Occipital lobe (tissue), 2 donors: ENCODE measurements around the gene PLEKHH3. TPM values are rescaled to one million over a fixed set of nuclear protein-coding genes. Genes with fewer than 3 reads are reported as not detected.
"Not testable (repeated sequence)": the region's sequence is repeated elsewhere in the genome, so short reads cannot be mapped to it uniquely, and the experiment has no call there.

Experiments used
- DNase-seq: peaks from one replicate; lab custom pipeline; 2025; lab: John Stamatoyannopoulos, UW
- total RNA-seq: library from RNA; depleted of rRNA; stranded (reverse); fragments of >200 nt; gene quantifications from one replicate; pipeline ENCODE4 v1.2.3, GENCODE V29; 2014

Gene PLEKHH3
- total RNA-seq, 1 donor from 2014 or later, result 2.8 TPM

DNA sequence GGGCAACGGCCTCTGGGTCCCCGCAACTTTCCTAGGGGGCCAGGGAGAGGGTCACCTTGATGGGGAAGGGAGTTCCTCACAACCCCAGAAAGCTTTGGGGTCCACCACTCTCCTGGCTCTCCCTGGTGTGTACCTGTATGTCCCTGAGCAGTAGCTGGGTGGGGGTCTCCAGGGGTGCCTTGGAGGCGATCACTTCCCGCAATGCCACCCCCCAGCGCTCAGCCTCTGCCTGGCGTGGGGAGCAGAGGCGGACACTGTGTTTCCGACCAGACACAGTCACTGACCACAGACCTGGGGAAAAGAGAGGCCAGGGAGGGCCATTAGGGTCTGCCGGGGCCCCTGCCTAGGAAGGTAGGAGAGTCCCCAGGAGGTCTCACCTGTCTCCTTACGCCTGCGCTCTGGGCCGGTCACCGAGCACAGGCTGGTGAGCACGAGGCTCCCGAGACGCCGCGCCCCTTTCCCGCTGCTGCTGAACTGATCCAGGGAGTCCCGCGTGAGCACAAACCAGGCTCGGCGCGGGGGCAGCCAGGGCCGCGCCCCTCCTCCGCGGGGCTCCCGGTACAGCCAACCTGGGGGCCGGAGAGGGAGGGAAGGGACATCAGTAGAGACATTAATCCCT lies 3.4 kb downstream of the PLEKHH3 start:
- DNase-seq, result no peak

DNA sequence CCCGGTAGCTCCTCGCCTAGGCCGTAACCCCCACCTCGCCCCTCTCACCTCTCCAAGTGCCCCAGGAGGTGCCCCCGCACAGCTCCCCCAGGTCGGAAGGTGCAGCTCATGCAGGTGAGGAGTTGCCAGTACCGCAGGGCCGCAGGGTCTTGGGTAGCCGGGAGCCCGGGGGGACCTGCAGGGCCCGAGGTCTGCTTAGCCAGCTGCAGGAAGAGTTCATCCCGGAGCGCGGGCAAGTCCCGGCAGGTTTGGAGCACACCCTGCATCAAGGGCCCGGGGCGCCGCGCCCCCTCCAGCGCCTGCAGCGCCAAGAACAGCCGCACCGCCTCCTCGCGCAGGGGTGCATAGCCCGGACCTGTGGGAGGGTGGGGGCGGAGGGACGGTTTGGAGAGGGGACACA lies 4.8 kb downstream of the PLEKHH3 start:
- no peak for DNase-seq

DNA sequence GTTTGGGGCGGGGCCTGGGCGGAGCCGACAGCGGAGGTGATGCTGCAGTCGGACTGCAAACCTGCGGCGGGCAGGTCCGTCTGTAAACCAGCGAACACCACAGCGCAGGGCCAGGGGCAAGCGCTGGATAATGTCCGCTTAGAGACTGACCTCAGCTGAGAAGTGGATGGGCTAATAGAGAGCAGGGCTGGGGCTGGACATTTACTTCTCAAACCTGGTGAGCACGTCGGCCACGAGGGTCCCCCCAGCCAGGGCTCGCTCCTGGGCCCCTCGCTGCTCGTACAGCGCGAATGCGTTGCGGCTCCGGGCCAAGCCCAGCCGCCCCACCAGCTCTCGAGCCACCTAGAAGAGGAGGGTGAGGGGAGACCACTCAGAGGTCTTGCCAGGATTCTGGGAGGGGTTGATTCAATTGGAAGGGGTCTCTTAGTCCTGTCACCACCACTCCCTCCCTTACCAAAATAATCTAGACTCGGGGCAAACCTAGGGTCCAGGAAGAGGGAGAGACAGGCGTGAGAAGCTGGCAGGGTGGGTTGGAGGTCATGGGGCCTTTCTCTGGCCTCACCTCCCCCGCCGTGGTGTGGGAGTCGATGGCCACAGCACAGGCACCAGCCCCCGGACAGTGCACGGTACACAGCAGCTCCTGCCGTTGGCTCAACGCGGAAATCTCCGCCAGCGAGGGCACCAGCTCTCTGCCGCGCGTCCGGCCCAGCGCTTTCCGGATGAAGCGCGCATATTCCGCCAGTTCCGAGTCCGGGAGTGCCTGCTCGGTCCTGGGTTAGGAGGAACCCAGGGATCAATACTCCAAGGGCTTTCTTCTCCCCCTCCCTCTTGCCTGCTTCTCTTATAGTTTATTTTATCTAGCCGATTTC lies 5.8 kb downstream of the PLEKHH3 start:
- no peak for DNase-seq

DNA sequence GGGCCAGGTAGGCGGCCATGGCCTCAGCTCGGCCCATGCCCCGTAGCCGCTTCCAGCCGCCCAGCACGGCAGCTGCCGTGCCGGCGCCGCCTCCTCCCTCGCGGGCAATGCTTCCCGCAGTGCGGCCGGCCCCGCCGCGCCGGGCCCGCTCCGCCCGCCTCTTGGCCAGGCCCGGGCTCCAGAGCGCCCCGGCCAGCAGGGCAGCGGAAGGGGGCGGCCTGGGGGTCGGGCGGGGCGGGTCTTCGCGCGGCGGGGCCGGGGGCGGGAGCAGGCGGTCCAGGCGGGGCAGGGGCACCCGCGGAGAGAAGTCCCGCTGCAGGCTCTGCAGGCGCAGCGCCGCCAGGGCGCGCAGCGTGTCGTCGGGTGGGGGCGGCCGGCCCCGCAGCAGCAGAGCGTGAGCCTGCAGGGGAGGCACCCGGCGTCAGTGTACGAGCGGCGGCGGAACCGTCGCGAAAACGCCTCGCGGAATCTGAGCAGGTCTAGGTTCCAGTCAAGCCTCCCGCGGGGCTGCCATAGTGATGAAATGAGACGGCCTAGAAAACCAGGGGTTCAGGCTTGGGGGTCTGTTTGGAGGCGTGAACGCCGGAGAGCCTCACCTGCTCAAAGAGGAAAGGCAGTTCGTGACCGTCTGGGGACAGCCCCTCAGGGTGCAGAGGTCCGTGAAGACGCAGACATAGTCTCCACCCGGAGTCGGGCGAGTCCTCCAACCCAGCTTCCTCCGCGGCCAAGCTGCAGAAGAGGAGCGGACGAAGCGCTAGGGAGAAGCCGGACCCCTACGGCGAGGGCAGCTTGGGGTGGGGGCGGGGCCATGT lies 6.6 kb downstream of the PLEKHH3 start:
- no peak for DNase-seq

DNA sequence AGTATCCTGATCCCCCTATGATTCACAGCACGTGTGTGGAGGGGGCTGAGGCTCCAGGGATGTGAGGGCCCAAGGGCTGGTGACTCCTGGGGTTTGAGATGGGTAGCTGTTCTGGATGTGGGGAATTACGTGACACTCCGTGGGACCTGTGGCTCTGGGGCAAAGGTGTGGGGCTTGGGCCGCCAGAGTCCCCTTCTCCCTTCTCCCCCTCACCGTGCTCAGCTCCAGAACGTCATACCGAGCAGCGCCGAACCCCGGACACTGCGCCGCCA lies 7.2 kb downstream of the PLEKHH3 start:
- DNase-seq, result no peak

DNA sequence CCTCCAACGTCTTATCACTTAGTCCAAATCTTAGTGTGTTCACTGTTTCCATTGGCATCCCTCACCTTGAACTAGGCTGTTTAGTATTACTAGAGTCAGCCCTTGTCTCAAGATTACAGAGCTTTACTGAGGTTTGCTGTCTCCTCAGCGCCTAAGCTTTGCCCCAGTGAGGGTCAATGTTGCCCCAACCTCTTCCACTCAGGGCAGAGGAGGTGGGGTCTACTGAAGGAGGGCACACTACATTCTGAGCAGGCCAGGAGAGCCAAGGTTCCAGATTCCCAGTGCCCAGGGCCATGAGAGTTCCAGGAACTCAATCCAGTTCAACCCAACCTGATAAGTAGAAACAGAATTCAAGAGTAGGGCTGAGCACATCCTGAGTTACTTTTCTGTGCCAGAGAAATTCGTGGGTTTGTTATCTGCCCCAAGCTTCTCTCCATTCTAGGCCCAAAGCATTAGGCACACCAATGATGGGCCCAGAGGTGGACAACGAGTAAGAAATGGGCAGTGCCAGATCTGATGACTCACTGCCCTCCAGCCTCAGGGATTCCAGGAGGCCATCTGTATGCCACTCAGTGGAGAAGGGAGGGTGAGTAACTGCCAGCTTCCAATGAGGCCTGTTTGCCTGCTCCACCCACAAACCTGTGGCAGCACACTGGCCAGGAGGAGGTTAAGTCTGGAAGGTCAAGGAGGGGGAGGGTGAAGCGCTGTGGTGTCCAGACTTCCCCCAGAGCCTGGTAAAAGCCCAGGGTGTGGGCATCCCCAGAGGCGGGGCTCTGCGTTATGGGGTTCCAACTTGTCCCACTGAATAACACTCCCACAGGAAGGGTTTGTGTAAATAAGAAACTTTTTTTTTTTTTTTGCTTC lies 9.5 kb downstream of the PLEKHH3 start:
- no peak for DNase-seq

DNA sequence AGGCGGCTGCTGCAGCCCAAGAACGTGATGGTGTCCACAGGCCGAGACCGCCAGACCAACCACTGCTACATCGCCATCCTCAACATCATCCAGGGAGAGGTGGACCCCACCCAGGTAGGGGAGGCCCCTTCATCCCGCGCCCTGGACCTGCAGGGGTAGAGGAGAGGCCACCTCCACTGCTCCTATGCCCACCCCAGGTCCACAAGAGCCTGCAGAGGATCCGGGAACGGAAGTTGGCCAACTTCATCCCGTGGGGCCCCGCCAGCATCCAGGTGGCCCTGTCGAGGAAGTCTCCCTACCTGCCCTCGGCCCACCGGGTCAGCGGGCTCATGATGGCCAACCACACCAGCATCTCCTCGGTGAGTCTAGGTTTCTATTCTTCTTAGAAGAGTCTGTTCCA lies 10.7 kb downstream of the PLEKHH3 start:
- not testable (repeated sequence) for DNase-seq

DNA sequence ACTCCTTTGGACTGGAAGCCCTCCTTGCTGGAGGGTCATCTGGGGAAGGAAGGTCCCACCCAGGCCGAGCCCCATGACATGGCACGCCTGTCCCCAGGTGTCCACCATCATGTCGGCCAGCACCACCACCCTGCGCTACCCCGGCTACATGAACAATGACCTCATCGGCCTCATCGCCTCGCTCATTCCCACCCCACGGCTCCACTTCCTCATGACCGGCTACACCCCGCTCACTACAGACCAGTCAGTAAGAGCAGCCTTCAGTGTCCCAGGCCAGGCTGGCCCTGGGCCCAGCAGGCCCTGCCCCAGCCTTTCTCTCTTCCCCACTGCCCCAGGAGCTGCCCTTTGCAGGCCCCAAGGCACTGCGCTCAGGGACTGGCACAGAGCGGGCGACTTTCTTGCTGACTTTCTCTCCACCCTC lies 11.2 kb downstream of the PLEKHH3 start:
- no peak for DNase-seq

DNA sequence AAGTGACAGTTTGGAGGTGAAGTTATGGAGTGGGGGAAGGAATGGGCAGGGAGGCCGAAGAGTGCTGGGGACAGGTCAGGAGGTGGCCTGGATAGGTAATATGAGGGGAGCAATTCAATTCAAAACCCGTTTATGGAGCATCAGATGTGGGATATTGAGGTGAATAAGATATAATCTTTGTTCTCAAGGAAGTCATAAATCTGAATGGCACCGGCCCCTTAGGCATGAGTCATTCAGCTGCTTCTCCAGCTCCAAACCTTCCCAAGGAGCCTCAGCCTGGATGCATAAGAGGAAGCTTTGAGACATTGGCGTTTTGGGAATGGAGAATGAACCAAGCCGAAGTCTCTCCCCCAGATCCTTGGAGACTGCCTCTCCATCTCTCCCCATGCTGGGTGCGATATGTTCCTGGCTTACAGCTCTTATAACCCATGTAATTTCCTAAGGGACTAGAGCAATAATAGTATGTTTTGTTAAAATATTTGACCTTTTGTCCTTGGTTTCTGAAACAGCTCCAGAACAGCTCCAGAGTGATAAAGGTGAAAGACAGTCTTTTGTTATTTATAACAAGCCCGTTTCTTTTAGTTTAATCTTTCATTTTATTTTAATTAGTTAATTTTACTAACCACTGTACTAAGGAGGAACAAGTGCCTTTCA lies 16.0 kb downstream of the PLEKHH3 start:
- DNase-seq, result no peak

DNA sequence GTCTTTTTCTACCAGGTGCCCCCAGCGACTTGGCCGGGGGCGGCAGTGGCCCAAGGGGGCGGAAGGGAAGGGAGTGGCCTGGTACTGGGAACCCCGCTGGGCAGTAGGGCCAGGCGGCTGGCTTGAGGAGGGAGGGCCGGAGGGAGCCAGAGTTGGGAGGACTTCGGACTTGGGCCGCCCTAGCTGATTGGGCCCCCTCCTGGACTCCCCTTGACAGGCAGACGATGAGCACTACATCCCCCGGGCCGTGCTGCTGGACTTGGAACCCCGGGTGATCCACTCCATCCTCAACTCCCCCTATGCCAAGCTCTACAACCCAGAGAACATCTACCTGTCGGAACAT lies 16.9 kb downstream of the PLEKHH3 start:
- DNase-seq, result not testable (repeated sequence)

DNA sequence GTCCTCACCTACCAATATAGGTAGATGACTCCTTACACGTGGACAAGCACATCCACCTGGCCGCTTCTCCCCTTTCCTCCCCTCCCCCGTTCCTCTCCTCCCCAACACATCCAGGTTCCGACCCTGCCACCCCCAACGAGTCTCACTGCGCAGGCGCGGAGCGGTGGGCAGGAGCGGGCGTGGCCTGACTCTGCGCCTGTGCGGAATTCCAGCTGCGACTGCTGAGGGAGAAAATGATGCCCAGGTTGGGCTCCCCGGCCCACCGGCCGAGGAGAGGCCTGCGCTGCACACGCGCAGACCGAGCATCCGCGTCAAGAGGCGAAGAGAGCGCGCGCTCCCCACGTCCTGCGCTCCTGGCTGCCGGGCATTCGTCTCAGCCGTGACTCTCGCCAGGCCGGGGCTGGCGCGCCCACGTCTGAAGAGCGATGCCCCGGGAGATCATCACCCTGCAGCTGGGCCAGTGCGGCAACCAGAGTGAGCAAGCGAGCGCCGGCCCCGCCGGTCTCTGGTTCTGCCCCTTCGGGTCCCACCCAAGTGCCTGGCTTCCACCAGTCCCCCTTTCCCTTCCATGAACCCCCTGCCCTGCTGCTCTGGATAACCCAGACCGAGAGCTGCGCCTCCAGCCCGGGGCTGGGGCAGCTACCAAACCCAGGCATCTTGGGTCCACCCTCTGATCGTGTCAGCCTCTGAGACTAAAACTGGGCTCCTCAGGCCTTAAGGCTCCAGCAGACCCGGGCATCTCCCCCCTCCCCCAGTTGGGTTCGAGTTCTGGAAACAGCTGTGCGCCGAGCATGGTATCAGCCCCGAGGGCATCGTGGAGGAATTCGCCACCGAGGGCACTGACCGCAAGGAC lies 17.5 kb downstream of the PLEKHH3 start, which contains the start of gene TUBG2:
TUBG2 (plus strand) TSS at position 206 of the 853 bp plus-strand sequence; CDS start at position 426, 220 bp downstream.
- DNase-seq, result peak; percentile 84

DNA sequence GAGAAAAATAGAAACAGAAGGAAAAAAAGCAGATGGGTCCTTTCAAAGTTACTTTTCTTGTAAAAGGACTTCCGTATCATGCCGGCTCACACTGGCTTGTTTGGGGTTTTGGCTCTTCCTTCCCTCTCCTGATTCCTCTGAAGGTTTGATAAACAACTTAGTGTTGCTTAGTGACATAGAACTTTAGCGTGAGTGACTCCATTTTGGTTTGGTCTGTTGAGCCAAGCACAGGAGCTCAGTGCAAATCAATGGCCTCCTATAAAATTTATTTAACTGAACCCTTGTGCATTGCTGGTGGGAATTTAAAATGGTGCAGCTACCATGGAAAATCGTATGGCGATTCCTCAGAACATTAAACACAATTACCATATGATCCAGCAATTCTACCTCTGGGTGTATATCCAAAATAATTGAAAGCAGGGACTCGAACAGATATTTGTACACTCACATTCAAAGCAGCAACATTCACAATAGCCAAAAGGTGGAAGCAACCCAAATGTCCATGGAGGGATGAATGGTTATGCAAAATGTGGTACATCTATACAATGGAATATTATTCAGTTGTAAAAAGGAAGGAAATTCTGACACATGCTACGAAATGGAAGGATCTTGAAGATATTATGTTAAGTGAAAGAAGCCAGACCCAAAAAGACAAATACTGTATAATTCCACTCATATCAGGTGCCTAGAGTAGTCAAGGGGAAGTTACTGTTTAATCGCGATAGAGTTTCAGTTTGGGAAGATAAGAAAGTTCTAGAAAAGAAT lies 18.8 kb downstream of the PLEKHH3 start:
- DNase-seq, result no peak

DNA sequence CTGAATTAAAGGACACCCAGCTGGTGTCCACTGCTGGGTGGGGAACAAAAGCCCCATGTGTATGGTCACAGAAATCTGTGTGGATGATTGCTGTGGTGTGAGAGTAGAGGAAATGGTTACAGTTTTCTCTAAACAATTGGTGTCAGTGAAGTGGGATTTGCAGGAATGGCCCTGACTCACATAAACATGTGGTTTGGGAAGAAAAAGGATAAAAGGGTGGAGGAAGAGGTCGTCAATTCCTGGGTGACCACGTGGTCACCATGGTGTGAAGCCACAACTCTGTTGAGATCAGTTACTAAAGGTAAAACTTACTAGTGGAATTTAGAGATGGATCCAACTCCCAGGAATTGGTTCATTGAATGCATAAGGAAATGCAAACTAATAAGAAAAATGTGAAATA lies 21.3 kb downstream of the PLEKHH3 start:
- DNase-seq, result no peak

DNA sequence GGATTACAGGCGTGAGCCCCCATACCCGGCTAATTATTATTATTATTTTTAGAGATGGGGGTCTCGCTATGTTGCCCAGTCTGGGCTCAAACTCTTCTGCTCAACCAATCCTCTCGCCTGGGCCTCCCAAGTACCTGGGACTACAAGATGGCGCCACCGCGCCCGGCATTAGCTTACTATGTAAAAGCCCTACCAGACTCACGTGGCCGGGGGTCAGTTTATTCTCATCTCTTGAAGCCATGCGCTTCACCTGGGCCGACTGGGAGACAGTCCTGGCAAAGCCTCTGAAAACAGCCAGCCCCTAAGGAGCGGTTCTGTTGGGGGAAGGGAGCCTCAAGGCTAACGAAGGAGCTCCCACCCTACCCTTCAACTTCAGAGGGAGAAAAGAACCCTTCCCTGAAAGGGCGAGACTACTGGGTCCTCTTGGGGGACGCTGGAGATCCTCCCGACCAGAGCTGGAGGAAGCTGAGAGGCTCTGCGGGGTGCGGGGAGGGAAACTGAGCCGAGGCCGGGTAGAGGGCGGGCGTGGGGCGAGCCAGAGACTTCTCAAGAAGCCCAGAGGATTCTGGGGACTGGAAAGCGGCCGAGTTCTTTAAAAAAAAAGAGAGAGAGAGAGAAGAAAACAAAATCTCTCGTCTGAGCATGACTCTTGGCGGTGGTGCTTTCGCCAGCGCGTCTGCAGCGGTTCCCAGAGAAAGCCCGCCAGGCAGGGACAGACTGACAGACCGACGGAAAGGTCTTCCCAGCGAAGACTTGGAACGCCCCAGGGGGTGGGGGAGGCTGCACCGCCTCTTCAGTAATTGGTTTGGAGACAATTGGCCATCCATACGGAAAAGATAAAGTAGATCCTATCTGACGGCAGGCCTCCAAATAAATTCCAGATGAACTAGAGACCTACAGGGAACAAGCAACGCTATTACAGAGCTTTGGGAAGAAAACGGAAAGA lies 23.3 kb downstream of the PLEKHH3 start:
- DNase-seq, result no peak

DNA sequence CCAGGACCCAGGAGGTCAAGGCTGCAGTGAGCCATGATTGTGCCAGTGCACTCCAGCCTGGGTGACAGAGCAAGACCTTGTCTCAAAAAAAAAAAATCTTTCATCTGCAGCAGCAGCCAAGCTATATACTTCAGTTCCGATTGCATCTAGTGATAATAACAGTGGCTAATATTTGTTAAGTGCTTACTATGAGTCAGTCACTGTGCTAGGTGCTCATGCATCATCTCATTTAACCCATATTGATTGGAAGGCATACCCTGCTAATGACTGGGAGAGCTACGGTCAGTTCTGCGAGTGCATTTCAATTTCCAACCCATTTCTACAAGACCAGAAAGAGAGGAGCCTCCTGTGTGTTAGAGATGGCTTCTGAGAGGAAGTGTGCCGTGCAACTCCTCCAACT lies 25.4 kb downstream of the PLEKHH3 start:
- no peak for DNase-seq

DNA sequence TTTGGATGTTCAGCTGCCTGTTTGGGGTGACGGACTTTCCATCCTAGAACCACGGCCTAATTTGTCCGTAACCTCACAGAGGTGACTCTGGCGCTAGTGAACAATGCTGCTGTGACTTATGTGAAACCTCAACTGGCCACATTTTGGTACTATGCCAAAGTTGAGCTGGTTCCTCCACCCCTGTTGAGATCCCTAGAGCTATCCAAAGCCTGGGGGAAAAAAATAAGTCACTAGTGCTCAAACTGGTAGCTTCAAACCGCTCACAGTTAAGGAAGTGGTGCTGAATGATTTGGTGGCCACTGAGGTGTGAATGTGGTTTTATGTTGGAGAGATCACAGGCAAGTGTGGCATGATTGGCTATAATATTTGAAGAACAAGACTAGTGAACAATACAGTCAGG lies 29.0 kb downstream of the PLEKHH3 start:
- no peak for DNase-seq

DNA sequence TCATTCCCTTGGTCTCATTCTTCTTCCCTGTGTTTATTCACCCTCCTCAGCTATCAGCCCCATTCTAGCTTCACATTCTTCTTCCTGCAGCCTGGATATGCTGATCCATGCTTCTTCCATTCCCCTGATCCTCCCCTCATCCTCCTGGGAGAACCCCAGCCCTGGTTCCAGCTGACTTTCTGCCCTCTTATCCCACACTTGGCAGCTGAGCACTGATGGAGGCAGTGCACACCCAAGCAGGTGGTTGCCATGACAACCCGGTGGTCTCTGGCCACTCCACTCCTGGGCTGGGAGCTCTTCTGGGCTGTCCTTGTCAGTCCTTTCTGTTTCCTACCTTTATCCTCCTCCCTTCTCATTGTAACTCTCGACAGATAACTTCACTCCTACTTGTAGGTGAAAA lies 34.5 kb downstream of the PLEKHH3 start:
- DNase-seq, result no peak

DNA sequence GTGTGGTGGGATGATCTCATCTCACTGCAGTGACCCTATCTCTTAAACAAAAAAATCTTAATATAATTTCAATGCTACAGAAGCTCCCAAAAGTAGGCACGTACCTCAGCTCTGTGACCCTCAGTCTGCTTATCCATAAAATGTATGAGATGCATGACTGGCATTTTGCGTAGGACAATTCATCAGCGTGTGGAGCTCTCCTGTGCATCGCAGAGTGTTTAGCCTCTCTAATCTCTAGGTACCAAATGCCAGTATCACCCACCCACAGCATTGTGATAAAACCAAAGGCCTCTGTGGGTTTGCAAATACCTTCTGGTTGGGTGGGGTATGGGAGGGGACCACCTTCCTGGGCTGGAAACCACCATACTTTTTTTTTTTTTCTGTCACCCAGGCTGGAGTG lies 36.7 kb downstream of the PLEKHH3 start:
- DNase-seq, result no peak
